HG02798 (cell line): ENCODE results near the gene ALDH4A1.

ENCODE experiments used
- ATAC-seq: cut with Tn5 transposase; IDR thresholded peaks from one replicate; pipeline ENCODE4 v1.9.1; 2021; ENCODE audit warnings: mild to moderate bottlenecking; ENCODE audit not compliant: unreplicated experiment, poor library complexity

ALDH4A1 gene

DNA sequence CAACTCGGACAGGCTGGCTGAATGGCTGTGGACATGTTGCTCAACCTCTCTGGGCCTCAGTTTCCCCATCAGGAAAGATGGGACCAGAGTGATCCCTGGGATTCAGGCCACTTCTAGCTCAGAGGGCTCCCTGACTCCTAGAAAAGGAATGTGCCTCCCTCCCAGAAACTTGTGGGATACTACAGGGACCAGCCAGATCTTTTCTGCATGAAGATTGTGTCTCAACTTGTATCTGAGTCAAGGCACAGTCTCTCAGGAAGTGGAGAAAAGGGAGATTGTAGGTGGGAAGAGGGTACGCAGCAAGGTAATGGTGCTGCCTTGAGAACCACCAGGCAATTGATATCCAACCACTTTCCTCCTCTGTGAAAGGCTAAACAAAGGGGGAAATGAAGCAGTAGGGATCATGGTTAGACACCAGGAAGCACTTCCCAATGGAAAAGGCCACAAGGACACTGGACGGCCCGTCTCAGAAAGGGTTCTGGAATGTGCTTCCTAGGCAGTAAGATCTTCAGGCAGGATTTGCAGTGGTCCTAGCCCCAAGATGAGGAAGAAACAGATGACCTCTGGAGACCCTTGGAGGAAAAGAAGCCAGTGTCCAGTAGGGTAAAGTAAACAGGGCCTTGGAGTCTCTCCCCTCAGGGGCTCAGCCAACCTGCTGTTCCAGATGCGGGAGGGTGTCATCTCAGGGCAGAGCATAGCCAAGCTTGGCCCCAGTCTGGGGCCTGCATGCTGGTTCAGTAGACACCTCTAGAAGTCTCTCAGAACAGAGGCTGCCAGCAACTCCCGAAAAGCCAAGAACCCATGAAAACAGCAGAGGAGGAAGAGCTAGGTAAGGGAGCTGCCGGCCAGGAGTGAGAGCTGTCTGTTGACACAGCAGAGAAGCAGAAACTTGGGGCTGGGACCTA lies 37.3 kb upstream of the ALDH4A1 start:
- no peak for ATAC-seq

DNA sequence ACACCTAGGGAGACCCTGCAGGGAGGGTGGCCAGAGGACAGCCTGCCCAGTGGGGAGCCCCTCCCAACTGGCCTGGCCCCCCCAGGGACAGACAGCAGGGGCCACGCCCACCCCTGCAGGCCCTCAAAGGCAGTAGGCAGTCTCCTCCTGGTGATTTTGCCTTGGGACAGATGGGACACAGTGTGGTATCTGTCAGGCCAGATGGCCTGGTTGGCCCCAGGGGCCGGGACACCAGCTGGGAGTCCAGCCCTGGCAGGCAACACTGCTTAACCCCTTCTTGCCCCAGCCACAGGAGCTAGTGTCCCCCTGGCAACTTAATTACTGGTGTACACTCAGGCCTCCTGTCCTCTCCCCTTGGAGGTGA lies 36.3 kb upstream of the ALDH4A1 start:
- no peak for ATAC-seq

DNA sequence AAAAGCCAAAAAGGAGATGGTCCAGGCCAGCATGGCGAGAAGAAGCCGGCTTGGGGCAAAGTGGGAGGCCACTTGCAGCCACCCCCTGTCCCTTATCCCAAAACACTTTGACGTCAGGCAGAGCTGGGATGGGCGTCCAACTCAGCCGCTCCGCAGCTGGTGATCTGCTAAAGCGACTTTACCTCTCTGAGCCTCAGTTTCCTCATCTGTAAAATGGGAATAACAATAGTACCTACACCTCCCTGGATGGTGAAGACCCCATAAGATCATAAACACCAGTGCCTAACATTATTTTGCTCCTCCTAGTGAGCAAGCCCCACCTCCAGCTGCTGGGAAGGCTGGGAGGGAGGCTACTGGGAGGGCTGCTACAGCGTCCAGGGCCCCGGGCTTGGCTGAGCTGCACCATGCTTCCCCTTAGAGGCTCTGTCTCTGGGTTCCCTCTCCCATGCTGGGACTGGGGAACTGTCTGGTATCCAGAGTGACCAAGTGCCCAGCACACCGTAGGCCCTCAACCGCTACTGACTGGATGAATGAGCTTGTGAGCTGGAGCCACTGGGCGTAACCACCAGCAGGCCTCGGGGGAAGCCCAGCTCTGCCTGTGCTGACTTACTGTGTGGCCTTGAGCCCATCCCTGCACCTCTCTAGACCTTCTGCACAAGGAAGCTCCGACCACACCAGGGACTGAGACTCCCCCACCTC lies 35.8 kb upstream of the ALDH4A1 start:
- ATAC-seq: no peak

DNA sequence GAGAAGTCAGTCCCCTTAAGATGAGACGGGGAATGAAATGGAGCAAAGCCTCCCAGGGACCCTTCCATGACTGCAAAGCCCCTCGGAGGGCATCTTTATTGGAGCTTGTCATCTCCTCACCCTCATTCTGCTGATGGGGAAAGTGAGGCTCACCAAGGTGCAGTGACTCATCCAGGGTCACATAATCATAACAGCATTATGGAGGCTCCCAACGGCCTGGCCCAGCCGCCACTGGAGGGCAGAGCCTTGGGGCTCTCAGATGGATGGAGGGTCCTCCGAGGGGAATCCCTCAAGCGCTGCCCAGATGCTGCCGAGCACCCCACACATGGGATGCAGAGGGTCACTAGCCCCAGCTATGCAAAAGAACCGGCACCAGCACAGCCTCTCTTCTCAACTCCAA lies 35.2 kb upstream of the ALDH4A1 start:
- ATAC-seq: no peak

DNA sequence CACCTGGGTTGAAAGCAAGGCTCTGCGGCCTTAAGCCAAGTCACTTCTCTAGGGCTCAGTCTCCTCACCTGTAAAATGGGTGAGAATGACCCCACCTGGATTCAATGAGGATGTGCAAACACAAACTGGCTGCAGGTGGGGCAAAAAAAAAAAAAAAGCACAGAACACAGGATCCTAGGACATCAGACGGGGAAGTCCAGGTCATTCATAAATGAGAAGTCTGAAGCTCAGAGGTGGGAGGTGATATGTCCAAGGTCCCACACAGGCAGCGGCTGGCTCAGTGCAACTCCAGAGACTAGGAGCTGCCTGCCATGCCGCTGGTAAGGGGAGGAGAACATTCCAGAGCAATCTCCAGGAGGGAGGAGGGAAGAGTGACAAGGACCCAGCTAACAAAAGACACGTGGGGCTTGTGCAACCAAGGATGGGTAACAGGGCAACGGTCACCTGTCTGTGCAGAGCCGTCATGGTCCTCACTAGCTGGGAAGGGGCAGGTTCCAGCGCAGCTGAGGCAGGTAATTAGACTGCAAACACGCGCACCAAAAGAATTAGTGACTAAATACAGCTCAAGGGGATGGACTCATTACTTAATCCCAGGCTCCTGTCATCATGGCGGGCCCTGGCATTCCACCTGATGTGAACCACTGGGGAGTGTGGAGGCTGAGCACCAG lies 34.6 kb upstream of the ALDH4A1 start:
- ATAC-seq: no peak

DNA sequence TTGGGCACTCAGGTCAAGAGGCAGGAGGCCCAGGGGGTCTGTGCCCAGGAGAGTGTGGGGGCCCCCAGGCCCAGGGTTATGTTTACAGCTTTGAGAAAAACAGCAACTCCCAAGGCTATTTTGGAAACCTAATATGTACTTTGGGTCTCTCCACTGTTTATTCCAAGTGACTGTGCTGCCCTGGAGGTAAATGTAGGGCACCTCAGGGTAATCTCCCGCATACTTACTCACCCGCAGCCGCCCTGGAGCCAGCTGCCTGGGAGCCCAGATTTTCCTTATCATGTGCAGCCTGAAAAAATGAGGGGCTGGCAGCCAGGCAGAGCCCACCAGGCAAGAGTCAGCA lies 34.1 kb upstream of the ALDH4A1 start:
- no peak for ATAC-seq

DNA sequence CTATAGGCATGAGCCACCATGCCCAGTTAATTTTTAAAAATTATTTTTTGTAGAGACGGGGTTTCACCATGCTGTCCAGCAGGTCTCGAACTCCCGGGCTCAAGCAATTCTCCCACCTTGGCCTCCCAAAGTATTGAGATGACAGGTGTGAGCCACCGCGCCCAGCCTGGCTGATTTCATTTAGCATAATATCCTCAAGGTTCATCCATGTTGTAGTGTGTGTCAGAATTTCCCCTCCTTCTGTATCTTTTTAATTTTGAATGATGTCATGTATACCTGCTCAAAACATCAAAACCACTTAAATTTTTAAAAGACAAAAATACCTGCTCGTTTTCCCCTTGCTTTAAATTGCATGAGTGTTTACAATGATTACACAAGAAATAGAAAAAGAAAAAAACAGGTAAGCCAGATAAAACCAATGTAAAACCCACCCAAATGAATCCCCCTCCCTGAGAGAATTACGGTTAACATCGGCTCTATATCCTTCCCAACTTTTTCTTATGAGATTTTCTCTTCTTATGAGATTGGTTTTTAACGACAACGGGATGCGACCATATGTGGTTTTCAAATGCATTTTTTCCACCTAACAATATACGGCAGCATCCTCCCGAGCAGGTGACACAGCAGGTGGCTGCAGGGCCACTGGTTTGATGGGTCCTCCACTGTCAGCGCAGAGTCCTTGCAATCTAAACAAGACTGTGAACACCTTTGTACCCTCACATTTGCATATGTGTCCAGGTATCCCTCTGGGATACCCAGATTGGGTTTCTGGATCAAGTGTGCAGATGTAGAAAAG lies 32.0 kb upstream of the ALDH4A1 start:
- no peak for ATAC-seq

DNA sequence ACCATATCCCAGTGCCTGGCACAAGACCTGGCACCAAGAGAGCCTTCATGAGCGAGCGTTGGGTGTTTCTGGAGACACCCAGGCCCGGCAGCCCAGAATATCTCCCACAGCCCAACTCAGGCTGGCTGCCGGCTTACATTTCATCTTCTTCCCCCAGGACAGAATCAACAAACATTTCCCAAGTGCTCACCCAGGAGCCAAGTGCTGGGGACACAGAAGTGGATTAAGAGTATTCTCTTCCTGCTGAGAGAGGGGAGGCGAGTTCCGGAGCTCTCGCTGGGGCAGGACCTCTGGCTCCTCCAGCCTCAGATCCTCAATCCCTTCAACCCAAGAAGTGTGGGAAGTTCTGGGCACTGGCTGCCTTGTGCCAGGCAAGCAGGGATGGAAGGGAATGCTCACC lies 30.5 kb upstream of the ALDH4A1 start:
- no peak for ATAC-seq

DNA sequence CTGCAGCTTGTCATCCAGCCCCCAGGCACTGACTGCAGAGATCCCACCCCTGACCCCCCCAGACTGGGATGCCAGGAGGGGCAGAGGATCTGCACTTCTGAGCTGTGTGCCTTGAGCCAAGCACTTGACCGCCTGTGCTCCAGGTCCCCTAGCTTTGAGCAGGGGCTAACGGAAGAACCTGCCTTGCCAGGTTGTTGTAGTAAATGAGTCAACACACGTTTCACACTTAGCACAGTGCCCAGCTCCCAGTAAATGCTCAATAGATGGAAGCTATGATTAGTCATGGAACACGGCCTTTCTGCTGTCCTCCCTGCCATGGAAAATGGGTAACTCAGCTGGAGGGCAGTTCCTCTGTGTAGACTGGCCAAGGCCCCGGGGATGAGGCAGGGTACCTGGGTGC lies 30.0 kb upstream of the ALDH4A1 start:
- no peak for ATAC-seq

DNA sequence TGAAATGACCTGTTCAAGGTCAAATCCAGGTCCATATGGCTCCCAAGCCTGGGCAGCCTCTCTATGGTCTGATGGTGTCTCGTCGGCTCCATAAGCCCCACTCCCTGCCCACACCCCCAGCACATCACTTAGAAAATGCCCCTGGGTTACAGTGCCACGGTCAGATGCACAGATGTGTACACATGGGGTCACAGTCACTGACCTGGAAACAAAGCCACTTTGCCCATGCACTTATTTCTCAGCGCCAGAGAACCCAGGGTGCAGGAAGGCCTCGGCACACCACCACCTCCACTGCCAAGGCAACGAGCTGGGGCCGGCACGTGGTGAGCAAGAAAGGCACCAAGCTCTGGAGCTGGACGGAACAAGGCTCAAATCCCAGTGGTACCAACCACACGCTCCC lies 29.4 kb upstream of the ALDH4A1 start:
- no peak for ATAC-seq

DNA sequence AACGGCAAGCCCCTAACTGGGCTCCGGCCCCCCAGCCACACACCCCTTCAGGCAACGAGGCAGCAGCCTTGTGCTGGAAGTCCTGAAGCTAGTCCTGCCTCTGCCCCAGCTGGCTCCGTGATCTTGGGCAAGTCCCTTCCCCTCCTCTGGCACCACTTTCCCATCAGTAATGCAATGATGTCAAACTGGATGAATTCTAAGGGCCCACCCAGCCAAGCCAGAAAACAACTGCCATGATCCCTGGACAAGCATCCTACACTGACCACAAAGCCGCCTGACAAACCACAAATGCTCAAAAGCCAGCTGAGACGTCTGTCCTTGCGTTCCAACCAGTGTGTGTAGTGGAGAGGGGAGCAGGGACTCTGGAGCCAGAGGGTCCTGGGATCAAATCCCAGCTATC lies 27.3 kb upstream of the ALDH4A1 start:
- no peak for ATAC-seq

DNA sequence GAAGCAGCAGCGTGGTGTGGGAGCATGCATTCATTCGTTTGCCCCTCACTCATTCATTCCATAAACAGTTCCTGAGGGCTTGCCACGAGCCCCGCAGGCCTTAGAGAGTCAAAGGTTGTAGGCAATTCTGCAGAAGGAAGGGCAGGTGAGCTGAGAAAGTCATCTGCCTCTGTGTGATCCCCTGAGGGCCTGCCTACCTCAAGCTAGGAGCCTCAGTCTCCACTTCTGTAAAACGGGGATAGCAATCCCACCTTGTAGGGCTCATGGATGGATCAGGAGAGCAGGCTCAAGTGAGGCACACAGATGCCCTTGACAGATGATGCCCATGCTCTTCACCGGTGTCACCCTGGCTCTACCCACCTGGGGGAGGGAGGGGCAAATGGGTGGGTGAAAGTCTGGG lies 26.6 kb upstream of the ALDH4A1 start:
- ATAC-seq: no peak

DNA sequence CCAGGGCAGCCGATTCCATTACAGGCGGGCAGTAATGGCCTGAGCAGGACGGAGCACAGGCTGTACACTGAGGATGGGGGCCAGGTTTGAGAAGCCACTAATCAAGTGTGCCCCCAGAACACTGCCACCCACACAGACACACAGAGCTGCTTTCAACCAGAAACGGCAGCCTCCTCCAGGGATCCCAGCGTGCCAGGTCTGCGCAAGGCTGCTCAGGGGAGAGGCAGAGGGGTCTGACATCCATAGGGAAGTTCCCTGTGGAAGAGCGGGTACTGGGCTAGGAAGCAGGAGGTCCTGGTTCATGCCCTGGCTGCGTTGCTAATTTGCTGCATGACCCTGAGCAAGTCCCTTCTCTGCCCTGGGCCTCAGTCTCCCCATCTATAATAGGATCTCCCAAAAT lies 26.1 kb upstream of the ALDH4A1 start:
- no peak for ATAC-seq

DNA sequence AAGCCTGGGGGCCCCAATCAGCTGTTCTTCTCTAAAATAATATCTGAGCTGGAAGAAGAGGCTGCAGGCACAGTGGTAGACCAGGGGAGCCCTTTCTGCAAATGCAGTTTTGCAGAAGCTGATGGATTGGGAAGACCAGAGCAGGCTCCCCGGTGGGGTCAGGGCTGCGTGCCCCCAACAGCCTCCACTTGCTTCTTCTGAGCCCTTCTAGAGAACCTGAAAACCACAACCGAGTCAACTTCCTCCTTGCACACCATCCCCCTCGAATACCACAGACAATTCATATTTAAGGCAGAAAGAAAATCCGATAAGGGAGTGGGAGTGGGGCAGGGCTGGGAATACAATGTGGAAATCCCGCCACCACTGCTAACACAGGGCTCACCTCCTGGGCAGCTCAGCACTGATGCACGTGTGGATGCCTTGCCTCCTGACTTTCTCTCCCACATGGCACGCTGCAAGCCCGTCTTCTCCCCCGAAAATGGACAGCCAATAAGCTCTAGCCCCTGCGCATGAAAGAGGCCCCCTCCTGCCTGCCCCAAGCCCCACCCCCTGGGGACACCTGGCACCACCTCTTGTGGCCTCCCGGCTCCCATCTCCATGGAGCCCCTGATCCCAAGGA lies 25.4 kb upstream of the ALDH4A1 start:
- ATAC-seq: peak; percentile 29

DNA sequence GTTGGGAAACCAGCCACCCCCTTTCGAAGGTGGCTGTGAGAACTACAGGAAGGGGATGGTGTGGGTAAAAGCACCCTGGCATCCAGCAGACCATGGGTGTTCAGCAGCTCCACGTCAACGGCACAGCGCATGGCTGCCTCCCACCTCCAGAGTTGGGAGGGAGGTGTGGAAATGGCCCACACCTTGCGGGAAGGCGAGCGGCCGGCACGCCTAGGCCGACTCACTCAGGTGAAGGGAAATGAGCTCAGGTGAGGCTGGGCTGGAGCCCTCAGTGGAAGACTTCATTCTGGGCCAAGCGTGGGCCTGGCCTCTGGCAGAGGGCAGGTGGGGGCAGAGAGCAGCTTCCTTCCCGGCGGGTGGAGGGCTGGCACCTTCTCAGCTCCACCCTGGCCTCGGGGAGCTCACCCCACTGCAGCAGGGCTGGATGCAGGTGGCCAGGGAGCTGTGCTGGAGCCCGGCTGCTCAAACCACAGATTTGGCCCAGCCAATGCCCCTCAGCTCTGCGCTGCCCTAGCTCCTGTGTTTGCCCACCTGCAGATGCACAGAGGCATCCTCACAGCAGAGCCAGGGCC lies 24.8 kb upstream of the ALDH4A1 start:
- ATAC-seq: peak; percentile 17

DNA sequence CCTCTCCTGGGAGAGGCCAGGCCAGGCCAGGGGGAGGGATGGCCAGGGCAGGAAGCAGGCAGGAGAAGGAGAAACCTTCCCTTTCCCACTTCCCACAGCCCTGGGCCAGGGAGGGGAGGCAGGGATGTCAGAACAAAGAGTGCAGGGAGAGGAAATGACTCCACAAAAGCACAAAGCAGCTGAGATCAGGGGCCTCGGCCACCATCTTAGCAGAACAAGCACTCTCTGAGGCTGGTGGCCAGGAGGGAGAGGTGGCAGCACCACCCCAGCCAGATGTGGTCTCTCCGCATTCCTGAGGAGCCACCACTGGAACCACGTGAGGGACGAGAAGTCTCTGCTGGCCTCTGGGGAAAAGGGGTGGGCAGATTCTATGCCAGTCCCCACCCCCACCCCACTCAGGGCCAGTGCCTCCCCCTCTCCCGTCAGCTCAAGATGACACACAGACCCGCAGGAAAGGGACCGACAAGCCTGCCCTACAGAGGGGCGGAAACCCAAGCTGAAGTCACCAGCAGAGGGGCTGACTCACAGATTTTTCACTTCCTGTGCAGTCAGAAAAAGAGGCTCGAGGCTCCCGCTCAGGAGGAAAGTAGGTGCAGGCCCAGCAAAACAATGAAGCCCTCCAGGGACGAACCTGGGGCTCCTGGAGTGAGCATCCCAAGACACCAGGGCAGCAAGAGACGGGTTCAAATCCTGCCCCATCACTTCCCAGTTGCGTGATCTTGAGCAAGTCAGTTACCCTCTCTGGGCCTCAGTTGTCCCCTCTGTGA lies 24.1 kb upstream of the ALDH4A1 start:
- ATAC-seq: peak; percentile 68

DNA sequence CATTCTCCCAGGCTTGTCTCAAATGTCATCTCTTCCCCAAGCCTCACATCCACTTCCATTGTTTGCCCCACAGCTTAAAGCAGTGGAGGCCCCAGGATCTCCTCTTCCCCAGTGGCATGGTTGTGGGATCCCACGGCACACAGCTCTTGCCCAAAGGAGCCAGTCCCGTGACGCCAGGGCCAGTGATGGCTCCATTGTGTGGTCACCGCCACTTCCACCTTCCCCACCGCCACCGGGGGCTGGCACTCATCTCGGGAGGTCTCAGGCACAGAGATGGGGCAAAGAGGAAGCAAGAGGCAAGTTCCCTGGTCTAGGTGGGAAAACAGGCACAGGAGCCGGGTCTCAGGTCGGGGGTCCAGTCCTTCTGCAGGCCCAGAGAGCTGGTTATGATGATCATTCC lies 22.9 kb upstream of the ALDH4A1 start:
- no peak for ATAC-seq

DNA sequence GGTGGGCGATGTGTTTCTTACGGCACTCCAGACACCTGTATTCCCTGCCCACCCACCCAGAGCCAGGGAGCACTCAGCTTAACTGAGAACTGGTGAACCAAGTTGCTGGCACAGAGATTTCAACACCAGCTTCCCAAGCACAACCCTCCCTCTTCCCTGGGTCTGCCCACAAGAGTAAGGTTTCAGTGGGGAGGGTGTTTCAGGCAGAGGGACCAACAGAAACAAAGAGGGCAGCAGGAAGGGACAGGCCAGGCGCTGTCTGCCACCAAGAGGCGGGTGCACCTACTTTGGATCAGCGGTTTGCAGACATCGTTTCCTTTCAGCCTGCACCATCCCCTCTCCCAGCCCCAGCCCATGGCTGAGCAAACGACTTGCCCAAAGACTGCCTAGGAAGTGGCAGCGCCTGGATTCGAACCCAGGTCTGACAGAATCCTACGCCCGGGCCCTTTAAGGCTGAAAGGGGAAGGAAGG lies 21.9 kb upstream of the ALDH4A1 start:
- ATAC-seq: no peak

DNA sequence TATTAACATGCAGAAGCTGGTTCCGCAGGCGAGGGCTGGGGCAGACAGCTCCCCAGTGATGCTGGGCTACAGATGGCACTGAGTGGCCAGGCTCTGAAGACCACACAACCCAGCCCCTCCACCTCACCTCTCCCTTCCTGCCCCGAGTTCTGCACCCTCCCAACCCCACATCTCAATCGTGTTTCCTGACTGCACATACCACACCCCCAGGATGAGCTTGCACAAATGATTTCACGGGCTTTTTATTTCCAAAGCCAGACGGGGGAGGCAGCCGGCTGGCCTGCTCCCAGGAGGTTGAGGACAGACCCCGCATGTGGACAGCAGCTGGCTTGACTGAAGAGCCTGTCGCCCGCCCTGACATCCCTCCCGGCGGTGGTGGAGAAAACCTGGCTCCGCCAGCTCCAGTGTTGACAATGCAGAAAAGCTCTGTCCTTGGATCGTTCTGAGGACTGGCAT lies 21.4 kb upstream of the ALDH4A1 start:
- no peak for ATAC-seq
